HFFc6 (cell line): ENCODE measurements around the gene DHRSX. TPM values are rescaled to one million over a fixed set of nuclear protein-coding genes. Genes with fewer than 3 reads are reported as not detected.

Source experiments
- DNase-seq: peaks from one replicate; pipeline ENCODE4 v3.0.0-alpha.2; 2018
- H3K27ac Mint-ChIP-seq: 2 replicates; pipeline ENCODE4 v1.8.0; 2020; ENCODE audit warnings: mild to moderate bottlenecking, mixed read lengths
- H3K27me3 Mint-ChIP-seq: 2 replicates; pipeline ENCODE4 v1.8.0; 2021; ENCODE audit warnings: mild to moderate bottlenecking, moderate library complexity, mixed read lengths; ENCODE audit not compliant: insufficient read depth
- H3K36me3 Mint-ChIP-seq: 2 replicates; pipeline ENCODE4 v1.8.0; 2021; ENCODE audit warnings: low read depth, mixed read lengths
- H3K4me1 Mint-ChIP-seq: 2 replicates; pipeline ENCODE4 v1.8.0; 2020; ENCODE audit warnings: low read depth, mixed read lengths
- H3K4me3 Mint-ChIP-seq: 2 replicates; pipeline ENCODE4 v1.8.0; 2020; ENCODE audit warnings: mild to moderate bottlenecking, moderate library complexity, mixed read lengths
- H3K9me3 Mint-ChIP-seq: 2 replicates; pipeline ENCODE4 v1.8.0; 2020; ENCODE audit warnings: mild to moderate bottlenecking, mixed read lengths
- total RNA-seq, 6 experiments: library from RNA; stranded (reverse); fragmentation: NEBNext Ultra II Directional; extraction: Animal tissue kit (Norgen Biotek cat#: 25700); gene quantifications; 2 replicates in 1 of 6; 3 replicates in 5 of 6; pipeline ENCODE4 v1.2.3, GENCODE V29; 2021
- TF ChIP-seq, protein P1 (sequence below): fragments of 200-600 bp; sonication (generic); IDR thresholded peaks from 2 replicates; pipeline ENCODE4 v1.5.0; 2021; ENCODE audit warnings: antibody characterized with exemption, mild to moderate bottlenecking

Gene DHRSX
- total RNA-seq, 6 experiments from 2014 or later = 19.6 to 27.1 (median 22.9) TPM

DNA sequence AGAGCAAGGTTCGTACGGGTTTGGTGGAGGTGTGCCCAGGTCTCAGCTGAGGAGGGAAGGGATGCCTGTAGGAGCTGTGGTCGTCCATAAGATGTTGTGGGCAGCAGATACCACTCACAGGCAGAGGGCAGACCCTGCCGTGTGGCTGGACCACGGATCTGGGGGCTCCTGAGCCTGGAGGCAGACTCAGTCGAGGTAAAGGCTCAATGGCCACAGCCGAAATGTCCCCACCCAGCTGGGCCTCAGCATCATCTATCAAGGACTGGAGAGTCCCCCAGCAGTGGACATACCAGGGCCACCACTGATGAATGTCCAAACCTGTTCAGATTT, 98.5 kb downstream of the DHRSX start:
- Mint-ChIP-seq H3K27ac (no peak overlapping the region), H3K4me3 (no peak overlapping the region), H3K4me1 (peaks cover 17% of the 10 kb centered on the region), H3K27me3 (no peaks in the 10 kb centered on the region), H3K36me3 (peaks cover 16% of the 10 kb centered on the region), H3K9me3 (peaks cover 5% of the 10 kb centered on the region; the same call in 1 of the 2 replicates)
- DNase-seq = no peak
- TF ChIP-seq, protein P1, sequence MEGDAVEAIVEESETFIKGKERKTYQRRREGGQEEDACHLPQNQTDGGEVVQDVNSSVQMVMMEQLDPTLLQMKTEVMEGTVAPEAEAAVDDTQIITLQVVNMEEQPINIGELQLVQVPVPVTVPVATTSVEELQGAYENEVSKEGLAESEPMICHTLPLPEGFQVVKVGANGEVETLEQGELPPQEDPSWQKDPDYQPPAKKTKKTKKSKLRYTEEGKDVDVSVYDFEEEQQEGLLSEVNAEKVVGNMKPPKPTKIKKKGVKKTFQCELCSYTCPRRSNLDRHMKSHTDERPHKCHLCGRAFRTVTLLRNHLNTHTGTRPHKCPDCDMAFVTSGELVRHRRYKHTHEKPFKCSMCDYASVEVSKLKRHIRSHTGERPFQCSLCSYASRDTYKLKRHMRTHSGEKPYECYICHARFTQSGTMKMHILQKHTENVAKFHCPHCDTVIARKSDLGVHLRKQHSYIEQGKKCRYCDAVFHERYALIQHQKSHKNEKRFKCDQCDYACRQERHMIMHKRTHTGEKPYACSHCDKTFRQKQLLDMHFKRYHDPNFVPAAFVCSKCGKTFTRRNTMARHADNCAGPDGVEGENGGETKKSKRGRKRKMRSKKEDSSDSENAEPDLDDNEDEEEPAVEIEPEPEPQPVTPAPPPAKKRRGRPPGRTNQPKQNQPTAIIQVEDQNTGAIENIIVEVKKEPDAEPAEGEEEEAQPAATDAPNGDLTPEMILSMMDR = no peak

DNA sequence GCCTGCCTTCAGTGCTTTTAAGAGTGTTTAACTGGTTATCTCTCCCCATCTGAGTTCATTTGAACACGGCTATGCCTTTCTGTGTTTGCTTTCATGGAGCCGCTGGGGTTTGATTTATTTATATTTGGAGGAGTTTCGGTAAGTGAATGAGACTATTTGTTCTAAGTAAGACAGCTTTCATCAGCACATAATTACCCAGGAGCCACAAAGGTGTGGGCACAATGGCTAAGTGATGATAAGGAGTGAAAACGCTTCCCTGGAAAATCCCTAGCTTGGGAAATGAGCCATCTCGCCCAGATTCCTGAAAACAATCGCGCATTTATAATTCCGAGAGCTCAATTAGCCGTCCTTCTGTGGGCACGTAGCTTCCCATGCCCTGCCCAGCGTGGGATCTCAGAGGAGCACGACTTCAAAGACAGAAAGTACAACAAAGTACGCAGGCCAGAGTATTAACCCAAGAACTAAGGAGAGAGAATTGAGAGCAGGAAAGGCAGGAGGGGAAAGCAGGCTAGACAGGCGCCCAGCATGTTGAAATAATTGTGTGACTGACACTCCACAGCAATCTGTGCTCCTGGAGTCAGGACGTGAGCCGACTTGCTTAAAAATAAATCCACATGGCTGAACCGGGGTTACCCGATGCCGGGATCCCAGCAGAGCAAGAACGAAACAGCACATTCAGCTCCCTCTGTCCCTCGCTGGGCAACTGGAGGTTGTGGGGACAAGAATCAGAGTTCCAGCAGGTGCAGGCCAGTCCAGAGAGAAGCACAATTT, 99.0 kb downstream of the DHRSX start:
- Mint-ChIP-seq H3K4me1 (peaks cover 19% of the 10 kb centered on the region), H3K4me3 (no peak overlapping the region; the same call in 1 of the 2 replicates), H3K27me3 (no peaks in the 10 kb centered on the region), H3K27ac (peak overlapping the region; percentile 51; the same call in 1 of the 2 replicates), H3K36me3 (peaks cover 11% of the 10 kb centered on the region), H3K9me3 (peaks cover 4% of the 10 kb centered on the region; the same call in 1 of the 2 replicates)
- no peak for DNase-seq
- TF ChIP-seq, protein P1 = no peak

DNA sequence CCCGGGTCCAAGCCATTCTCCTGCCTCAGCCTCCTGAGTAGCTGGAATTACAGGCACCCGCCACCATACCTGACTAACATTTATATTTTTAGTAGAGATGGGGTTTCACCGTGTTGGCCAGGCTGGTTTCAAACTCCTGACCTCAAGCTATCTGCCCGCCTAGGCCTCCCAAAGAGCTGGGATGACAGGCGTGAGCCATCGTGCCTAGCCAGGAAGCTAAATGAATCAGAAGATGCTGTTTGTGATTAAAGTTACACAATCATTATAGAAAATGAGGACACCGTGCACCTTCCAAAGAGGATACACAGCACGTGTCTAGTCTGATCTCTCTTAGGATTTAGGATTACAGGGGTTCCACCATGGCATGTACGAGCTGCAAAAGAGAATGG, 99.6 kb downstream of the DHRSX start:
- Mint-ChIP-seq H3K36me3 (0 out of 2 replicates have a peak, but pooled peaks cover 7% of the 10 kb centered on the region), H3K4me1 (peaks cover 19% of the 10 kb centered on the region), H3K4me3 (no peak overlapping the region; the same call in 1 of the 2 replicates), H3K27me3 (no peaks in the 10 kb centered on the region), H3K27ac (peak overlapping the region; percentile 51; the same call in 1 of the 2 replicates), H3K9me3 (no peaks in the 10 kb centered on the region)
- DNase-seq = no peak
- TF ChIP-seq, protein P1 = no peak

DNA sequence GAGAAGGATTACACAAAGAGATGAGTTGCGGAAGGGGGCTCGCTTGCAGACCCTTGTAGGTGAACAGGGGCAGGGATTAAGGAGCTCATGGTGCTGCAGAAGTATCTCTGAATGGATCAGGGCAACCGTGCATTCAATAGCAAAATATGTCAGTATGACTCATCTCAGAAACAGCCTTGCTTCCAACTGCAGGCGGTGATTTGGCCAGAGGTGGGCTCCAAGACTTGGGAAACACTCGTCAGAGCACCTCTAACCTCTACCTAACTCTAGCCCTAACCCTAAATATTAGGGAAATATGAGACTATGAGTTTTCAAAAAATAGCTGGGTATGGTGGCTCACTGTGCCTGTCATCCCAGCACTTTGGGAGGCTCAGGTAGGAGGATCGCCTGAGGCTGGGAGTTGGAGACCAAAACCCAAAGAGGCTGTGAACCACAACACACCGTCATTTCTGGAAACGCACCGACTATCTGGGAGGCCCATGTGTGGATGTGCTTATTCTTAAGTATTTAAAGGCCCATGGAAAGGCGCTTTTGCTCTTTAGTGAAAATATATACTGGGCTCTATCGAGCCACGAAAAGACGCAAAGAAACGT, 102.6 kb downstream of the DHRSX start:
- Mint-ChIP-seq H3K4me1 (peaks cover 19% of the 10 kb centered on the region), H3K27me3 (no peaks in the 10 kb centered on the region), H3K9me3 (no peaks in the 10 kb centered on the region), H3K27ac (no peak overlapping the region), H3K4me3 (no peak overlapping the region), H3K36me3 (peaks cover 17% of the 10 kb centered on the region)
- TF ChIP-seq, protein P1 = no peak
- peak; percentile 50 for DNase-seq

DNA sequence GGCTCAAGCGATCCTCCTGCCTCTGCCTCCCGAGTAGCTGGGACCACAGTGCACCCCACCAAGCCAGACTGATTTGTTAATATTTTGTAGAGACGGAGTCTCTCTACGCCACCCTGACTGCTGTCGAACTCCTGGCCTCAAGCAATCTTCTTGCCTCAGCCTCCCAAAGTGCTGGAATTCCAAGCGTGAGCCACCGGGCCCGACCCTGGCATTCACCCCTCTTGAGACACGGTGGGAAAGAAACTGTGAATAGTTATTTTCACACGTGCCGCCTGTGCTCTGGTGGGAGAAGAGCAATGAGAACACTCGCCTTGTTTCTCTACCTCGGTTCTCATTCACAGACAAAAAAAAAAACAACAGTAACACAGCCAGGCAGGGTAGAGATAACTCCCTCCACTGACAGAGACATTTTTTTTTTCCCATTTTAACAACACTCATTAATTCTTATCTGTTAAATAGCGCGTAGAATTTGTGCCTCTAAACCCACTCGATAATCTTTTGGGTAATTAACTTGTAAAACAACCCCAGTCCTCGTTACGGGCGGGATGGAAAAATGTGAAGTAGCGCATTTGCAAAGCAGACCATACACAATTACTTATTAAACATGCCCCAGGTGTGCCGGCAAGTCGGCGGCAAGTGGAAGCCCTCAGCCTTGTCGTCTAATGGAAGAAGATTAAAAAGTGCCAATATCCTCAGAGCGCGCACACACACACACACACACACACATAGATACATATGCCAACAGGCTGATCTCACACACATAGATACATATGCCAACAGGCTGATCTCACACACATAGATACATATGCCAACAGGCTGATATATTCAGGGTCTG, 103.3 kb downstream of the DHRSX start:
- Mint-ChIP-seq H3K4me3 (no peak overlapping the region), H3K36me3 (peaks cover 17% of the 10 kb centered on the region), H3K27me3 (no peaks in the 10 kb centered on the region), H3K27ac (no peak overlapping the region), H3K9me3 (no peaks in the 10 kb centered on the region), H3K4me1 (peaks cover 19% of the 10 kb centered on the region)
- no peak for DNase-seq
- TF ChIP-seq, protein P1 = no peak
